ENCODE results near the gene VEGFB. TPM values are rescaled to one million over a fixed set of nuclear protein-coding genes. Genes with fewer than 3 reads are reported as not detected.

Gene VEGFB
- total RNA-seq, 4 donors from 2014 or later = 21.7 to 66.8 (median 42.5) TPM

- TF ChIP-seq POLR2A (IDR thresholded peaks at IDR 0.05) (peak in 1 of 2 donors; percentile 84), CTCF (IDR thresholded peaks at IDR 0.05) (no peak)
- H3K9me3 ChIP-seq = no peaks in the 10 kb centered on the region
- H3K27me3 ChIP-seq = no peaks in the 10 kb centered on the region
- peak within 1 kb of the TSS; percentile 91 to 97 (median 94) for H3K27ac ChIP-seq
- H3K36me3 ChIP-seq = peaks cover 0 to 7% (median 0%) of the 10 kb centered on the region in 3 donors
- H3K4me3 ChIP-seq = peak within 1 kb of the TSS; percentile 71 to 97 (median 80)
- peaks cover 3 to 25% (median 12%) of the 10 kb centered on the region in 4 donors for H3K4me1 ChIP-seq
- DNase-seq = peak; percentile 96 to 98 (median 98)
These were observed 49.9 kb downstream of the VEGFB start, which contains the start of gene BAD for GRCh38 chr11:64284048-64284961. Gene BAD (minus strand): TSS chr11:64284665. CDS start chr11:64284368, 297 bp downstream.

GRCh38 chr11:64284962-64285884, 50.8 kb downstream of the VEGFB start, which contains the start of gene GPR137:
Gene GPR137 (plus strand): TSS chr11:64285848. CDS start chr11:64286525, 677 bp downstream.
- Histone ChIP-seq H3K9me3 (no peaks in the 10 kb centered on the region), H3K36me3 (peaks cover 0 to 7% (median 0%) of the 10 kb centered on the region in 3 donors), H3K4me3 (peak within 1 kb of the TSS; percentile 71 to 97 (median 80)), H3K4me1 (peaks cover 3 to 25% (median 12%) of the 10 kb centered on the region in 4 donors), H3K27me3 (no peaks in the 10 kb centered on the region), H3K27ac (peak within 1 kb of the TSS; percentile 91 to 97 (median 94))
- peak; percentile 85 to 94 (median 94) for DNase-seq
- TF ChIP-seq POLR2A (IDR thresholded peaks at IDR 0.05) (peak; percentile 50 to 54), CTCF (IDR thresholded peaks at IDR 0.05) (peak in 1 of 6 experiments; percentile 31)

GRCh38 chr11:64285885-64286800, 51.8 kb downstream of the VEGFB start:
- H3K27me3 ChIP-seq = peaks cover 0 to 7% of the 10 kb centered on the region in 2 donors
- H3K36me3 ChIP-seq = peaks cover 0 to 7% (median 0%) of the 10 kb centered on the region in 3 donors
- H3K4me3 ChIP-seq = peak overlapping the region; percentile 71 to 97 (median 80)
- no peaks in the 10 kb centered on the region for H3K9me3 ChIP-seq
- DNase-seq = peak in 1 of 3 donors; percentile 60
- TF ChIP-seq CTCF (IDR thresholded peaks at IDR 0.05) = no peak
- no peak for TF ChIP-seq POLR2A (IDR thresholded peaks at IDR 0.05)
- H3K27ac ChIP-seq = peak overlapping the region; percentile 91 to 97 (median 94)
- H3K4me1 ChIP-seq = peaks cover 3 to 25% (median 13%) of the 10 kb centered on the region in 4 donors

GRCh38 chr11:64286801-64287159, 52.4 kb downstream of the VEGFB start:
- H3K27ac ChIP-seq = no peak overlapping the region
- H3K36me3 ChIP-seq = peaks cover 0 to 3% (median 0%) of the 10 kb centered on the region in 3 donors
- H3K27me3 ChIP-seq = peaks cover 0 to 13% of the 10 kb centered on the region in 2 donors
- peaks cover 3 to 31% (median 16%) of the 10 kb centered on the region in 4 donors for H3K4me1 ChIP-seq
- TF ChIP-seq CTCF (IDR thresholded peaks at IDR 0.05) (no peak), POLR2A (IDR thresholded peaks at IDR 0.05) (no peak)
- no peak overlapping the region for H3K4me3 ChIP-seq
- no peak for DNase-seq
- H3K9me3 ChIP-seq = no peaks in the 10 kb centered on the region

All from Peyer's patch (tissue), 4 donors.